HEK293T (cell line): ENCODE results near the gene ROR1.
A peak's percentile ranks its signal among the peaks of the same experiment; 100 is the strongest.

Source experiments
- CTCF ChIA-PET: fragments of 350-600 bp; formaldehyde crosslinking; extraction: SDS; loops from one replicate; lab custom pipeline; 2021; ENCODE audit warnings: antibody characterized with exemption, inconsistent platforms; lab: Yijun Ruan, JAX
- POLR2A ChIA-PET: fragments of 350-600 bp; formaldehyde crosslinking; extraction: SDS; loops from one replicate; lab custom pipeline; 2020; ENCODE audit warnings: antibody characterized with exemption, inconsistent platforms; lab: Yijun Ruan, JAX
- DNase-seq: peaks from one replicate; pipeline ENCODE4 v3.0.0; 2012; ENCODE audit warnings: mixed read lengths; ENCODE audit errors: extremely low spot score
- ARNT ChIP-seq: fragments of 450-650 bp; IDR thresholded peaks from 2 replicates; pipeline ENCODE4 v1.6.1; 2017; ENCODE audit warnings: mild to moderate bottlenecking
- BHLHE40 ChIP-seq: fragments of 450-650 bp; IDR thresholded peaks from 2 replicates; pipeline ENCODE4 v1.6.1; 2016; ENCODE audit warnings: mild to moderate bottlenecking, moderate library complexity, borderline replicate concordance
- CTBP1 ChIP-seq: fragments of 450-650 bp; IDR thresholded peaks from 2 replicates; pipeline ENCODE4 v1.6.1; 2016; ENCODE audit warnings: borderline replicate concordance
- ELF4 ChIP-seq: fragments of 450-650 bp; IDR thresholded peaks from 2 replicates; pipeline ENCODE4 v1.6.1; 2017; ENCODE audit warnings: antibody characterized with exemption
- FOXA1 ChIP-seq: fragments of 450-650 bp; IDR thresholded peaks from 2 replicates; pipeline ENCODE4 v1.6.1; 2016; ENCODE audit warnings: mild to moderate bottlenecking
- FOXK2 ChIP-seq: fragments of 450-650 bp; IDR thresholded peaks from 2 replicates; pipeline ENCODE4 v1.6.1; 2016; ENCODE audit warnings: mild to moderate bottlenecking
- FOXM1 ChIP-seq: fragments of 450-650 bp; IDR thresholded peaks from 2 replicates; pipeline ENCODE4 v1.6.1; 2017; ENCODE audit warnings: mild to moderate bottlenecking, borderline replicate concordance
- HDGF ChIP-seq: fragments of 450-650 bp; IDR thresholded peaks from 2 replicates; pipeline ENCODE4 v1.6.1; 2017; ENCODE audit warnings: antibody characterized with exemption, borderline replicate concordance
- L3MBTL2 ChIP-seq: fragments of 450-650 bp; conservative IDR thresholded peaks from 2 replicates; pipeline ENCODE4 v1.6.1; 2016; ENCODE audit warnings: mild to moderate bottlenecking
- LEF1 ChIP-seq: fragments of 450-650 bp; IDR thresholded peaks from 2 replicates; pipeline ENCODE4 v1.6.1; 2017; ENCODE audit warnings: mild to moderate bottlenecking, borderline replicate concordance
- NFRKB ChIP-seq: fragments of 450-650 bp; IDR thresholded peaks from 2 replicates; pipeline ENCODE4 v1.6.1; 2016; ENCODE audit warnings: mild to moderate bottlenecking, moderate library complexity
- PKNOX1 ChIP-seq: fragments of 450-650 bp; IDR thresholded peaks from 2 replicates; pipeline ENCODE4 v1.6.1; 2016
- SP1 ChIP-seq: fragments of 450-650 bp; IDR thresholded peaks from 2 replicates; pipeline ENCODE4 v1.6.1; 2017
- SUZ12 ChIP-seq: fragments of 450-650 bp; IDR thresholded peaks from 2 replicates; pipeline ENCODE4 v1.6.1; 2016; ENCODE audit warnings: mild to moderate bottlenecking
- TARDBP ChIP-seq: fragments of 450-650 bp; IDR thresholded peaks from 2 replicates; pipeline ENCODE4 v1.6.1; 2016
- ZNF384 ChIP-seq: fragments of 450-650 bp; IDR thresholded peaks from 2 replicates; pipeline ENCODE4 v1.6.1; 2016

ROR1 gene

GRCh38 chr1:63916485-63917360, 142.9 kb downstream of the ROR1 start:
- ChIA-PET POLR2A (no interaction called here), CTCF (interaction anchor here (0.7 kb wide), 1 partner anchor 220 kb away, joined by 3 read pairs; no protein-coding TSS in a partner anchor)
- TF ChIP-seq FOXK2 = no peak
- no peak for DNase-seq

- peak; percentile 56 for DNase-seq
- ChIA-PET CTCF (interaction anchor here (0.6 to 1.7 kb wide), 4 partner anchors 25 to 231 kb away, joined by 3 to 6 read pairs (median 3); no protein-coding TSS in a partner anchor), POLR2A (no interaction called here)
Observed at GRCh38 chr1:63917571-63918417, 144.0 kb downstream of the ROR1 start.

GRCh38 chr1:63918418-63918945, 144.7 kb downstream of the ROR1 start:
- CTCF ChIA-PET = interaction anchor here (0.6 to 1.7 kb wide), 4 partner anchors 24 to 231 kb away, joined by 3 to 6 read pairs (median 3); no protein-coding TSS in a partner anchor
- no peak for DNase-seq
- no peak for TF ChIP-seq HDGF
- TF ChIP-seq LEF1 = no peak
- TF ChIP-seq ELF4 = no peak
- no peak for TF ChIP-seq FOXK2
- TF ChIP-seq CTBP1 = no peak
- no peak for TF ChIP-seq BHLHE40
- no peak for TF ChIP-seq SUZ12
- no peak for TF ChIP-seq L3MBTL2
- TF ChIP-seq FOXA1 = no peak
- no peak for TF ChIP-seq NFRKB
- TF ChIP-seq ZNF384 = no peak
- POLR2A ChIA-PET = no interaction called here

More at GRCh38 chr1:63917571-63918417, 144.0 kb downstream of the ROR1 start:
- TF ChIP-seq FOXK2 = no peak
- TF ChIP-seq BHLHE40 = no peak
- no peak for TF ChIP-seq NFRKB
- no peak for TF ChIP-seq ARNT

GRCh38 chr1:63920154-63921117, 146.6 kb downstream of the ROR1 start:
- TF ChIP-seq FOXA1 (no peak), CTBP1 (no peak), TARDBP (no peak), ARNT (no peak), LEF1 (no peak), NFRKB (no peak), HDGF (no peak), ZNF384 (no peak), FOXK2 (no peak), SUZ12 (no peak), L3MBTL2 (no peak), BHLHE40 (no peak), FOXM1 (no peak), ELF4 (no peak), PKNOX1 (no peak), SP1 (no peak)
- CTCF ChIA-PET = interaction anchor here (1.0 kb wide), 2 partner anchors 220 to 224 kb away, joined by 3 read pairs; no protein-coding TSS in a partner anchor
- DNase-seq = no peak
- POLR2A ChIA-PET = interaction anchor here (0.5 kb wide), 1 partner anchor 228 kb away, joined by 3 read pairs; no protein-coding TSS in a partner anchor

GRCh38 chr1:63921359-63921758, 147.5 kb downstream of the ROR1 start:
- no peak for TF ChIP-seq FOXM1
- no peak for TF ChIP-seq TARDBP
- no peak for TF ChIP-seq FOXK2
- TF ChIP-seq PKNOX1 = no peak
- no peak for TF ChIP-seq BHLHE40
- TF ChIP-seq ZNF384 = no peak
- TF ChIP-seq SP1 = no peak
- no peak for TF ChIP-seq HDGF
- TF ChIP-seq L3MBTL2 = no peak
- no peak for TF ChIP-seq FOXA1
- TF ChIP-seq NFRKB = no peak
- TF ChIP-seq SUZ12 = no peak
- TF ChIP-seq LEF1 = no peak
- TF ChIP-seq ARNT = no peak
- TF ChIP-seq CTBP1 = no peak
- no peak for TF ChIP-seq ELF4
- DNase-seq = no peak
- ChIA-PET POLR2A (interaction anchor here (0.5 to 1.1 kb wide), 2 partner anchors 10 to 227 kb away, joined by 3 read pairs; no protein-coding TSS in a partner anchor), CTCF (interaction anchor here (1.6 to 2.3 kb wide), 2 partner anchors 216 to 229 kb away, joined by 5 to 10 read pairs; no protein-coding TSS in a partner anchor)
